Activated CD8-positive, alpha-beta memory T cell treated with anti-CD3 and anti-CD28 coated beads, Interleukin-2, amount 10 ng/mL, durations not matched to agents 7 days and 5 days (primary cell): ENCODE measurements around the gene TUBGCP4. TPM values are rescaled to one million over a fixed set of nuclear protein-coding genes. Genes with fewer than 3 reads are reported as not detected.

Experiments used
- ATAC-seq: fragments of 150-1000 bp; cut with Tn5 transposase; one replicate; pipeline ENCODE4 v1.10.0; 2021; ENCODE audit warnings: moderate library complexity
- CTCF ChIA-PET: fragments of 350-600 bp; sonication (Branson Sonifier 250); formaldehyde crosslinking; loops from one replicate; lab custom pipeline; 2021; ENCODE audit warnings: antibody characterized with exemption; lab: Charles Lee
- DNase-seq: peaks from one replicate; pipeline ENCODE4 v3.0.0-alpha.2; 2020
- H3K27ac Mint-ChIP-seq: one replicate; pipeline ENCODE4 v1.8.0; 2021; ENCODE audit warnings: mild to moderate bottlenecking, mixed read lengths
- H3K27me3 Mint-ChIP-seq: one replicate; pipeline ENCODE4 v1.8.0; 2021; ENCODE audit warnings: mixed read lengths
- H3K36me3 Mint-ChIP-seq: one replicate; pipeline ENCODE4 v1.8.0; 2021; ENCODE audit warnings: mild to moderate bottlenecking, mixed read lengths
- H3K4me1 Mint-ChIP-seq: one replicate; pipeline ENCODE4 v1.8.0; 2021; ENCODE audit warnings: mixed read lengths
- H3K4me3 Mint-ChIP-seq: one replicate; pipeline ENCODE4 v1.8.0; 2021; ENCODE audit warnings: mild to moderate bottlenecking, moderate library complexity, mixed read lengths
- H3K9me3 Mint-ChIP-seq: one replicate; pipeline ENCODE4 v1.8.0; 2022; ENCODE audit warnings: low read depth, mixed read lengths
- total RNA-seq, 2 experiments: library from RNA; stranded (reverse); gene quantifications; one replicate each; pipeline ENCODE4 v1.2.3, GENCODE V29; 2021

The TUBGCP4 gene
- total RNA-seq, 2 experiments from 2014 or later: 38.9 to 49.9 TPM

GRCh38 chr15:43441316-43441715 lies 70.4 kb downstream of the TUBGCP4 start:
- Mint-ChIP-seq H3K27ac (peak overlapping the region; percentile 93), H3K36me3 (peaks cover 6% of the 10 kb centered on the region), H3K27me3 (no peaks in the 10 kb centered on the region), H3K9me3 (no peaks in the 10 kb centered on the region), H3K4me3 (no peak overlapping the region), H3K4me1 (peaks cover 15% of the 10 kb centered on the region)
- DNase-seq (no peak), ATAC-seq (peak; percentile 76)
- CTCF ChIA-PET: interaction anchor here (0.5 to 3.4 kb wide), 15 partner anchors 9 to 342 kb away, joined by 3 to 66 read pairs (median 4); partner anchors contain the start of genes ELL3, TUBGCP4 and ZSCAN29

- CTCF ChIA-PET: no interaction called here
- H3K9me3 Mint-ChIP-seq: no peaks in the 10 kb centered on the region
Observed at GRCh38 chr15:43446344-43446743, 75.4 kb downstream of the TUBGCP4 start.

GRCh38 chr15:43449981-43450380 lies 79.1 kb downstream of the TUBGCP4 start:
- ATAC-seq (no peak), DNase-seq (no peak)
- H3K36me3 Mint-ChIP-seq: peaks cover 7% of the 10 kb centered on the region
- H3K27ac Mint-ChIP-seq: no peak overlapping the region
- CTCF ChIA-PET: interaction anchor here (1.0 kb wide), 1 partner anchor 9 kb away, joined by 4 read pairs; no protein-coding TSS in a partner anchor
- no peaks in the 10 kb centered on the region for H3K27me3 Mint-ChIP-seq
- H3K4me1 Mint-ChIP-seq: peaks cover 8% of the 10 kb centered on the region
- no peak overlapping the region for H3K4me3 Mint-ChIP-seq
- no peaks in the 10 kb centered on the region for H3K9me3 Mint-ChIP-seq

More at GRCh38 chr15:43446344-43446743, 75.4 kb downstream of the TUBGCP4 start:
- Mint-ChIP-seq H3K4me3 (no peak overlapping the region), H3K27ac (no peak overlapping the region), H3K27me3 (no peaks in the 10 kb centered on the region), H3K4me1 (peaks cover 13% of the 10 kb centered on the region), H3K36me3 (peaks cover 7% of the 10 kb centered on the region)
- DNase-seq (no peak), ATAC-seq (no peak)

Other genes with a start within 250 kb of the TUBGCP4 start
- gene TMEM62, start 237.5 kb upstream of the TUBGCP4 start, total RNA-seq: 10 to 100 TPM; 21.2 to 34.7 TPM
- 10 to 100 TPM; 60.5 to 78.4 TPM for gene CCNDBP1, start 185.7 kb upstream of the TUBGCP4 start, total RNA-seq
- not detected for gene EPB42, start 150.1 kb upstream of the TUBGCP4 start, total RNA-seq
- gene TGM5, start 104.2 kb upstream of the TUBGCP4 start, total RNA-seq: 1 to 10 TPM in 1 of 2 experiments, under 1 TPM in 1; 0.91 to 1.1 TPM
- not detected for gene TGM7, start 68.8 kb upstream of the TUBGCP4 start, total RNA-seq
- gene LCMT2, start 40.5 kb upstream of the TUBGCP4 start, total RNA-seq: 10 to 100 TPM in 1 of 2 experiments, 1 to 10 TPM in 1; 9.6 to 12.3 TPM
- gene ZSCAN29, start 58 bp upstream of the TUBGCP4 start, total RNA-seq: 10 to 100 TPM; 31.2 to 34.7 TPM
- 10 to 100 TPM; 23.3 to 25.8 TPM for gene TP53BP1, start 122.1 kb downstream of the TUBGCP4 start, total RNA-seq
- 1 to 10 TPM; 3.0 to 7.8 TPM for gene MAP1A, start 146.5 kb downstream of the TUBGCP4 start, total RNA-seq
- gene PPIP5K1, start 219.1 kb downstream of the TUBGCP4 start, total RNA-seq: 10 to 100 TPM; 33.5 to 34.2 TPM
- gene CKMT1B, start 222.9 kb downstream of the TUBGCP4 start, total RNA-seq: under 1 TPM in 1 of 2 experiments, not detected in 1; 0.40 TPM
- gene STRC, start 247.7 kb downstream of the TUBGCP4 start, total RNA-seq: 1 to 10 TPM in 1 of 2 experiments, under 1 TPM in 1; 0.70 to 1.1 TPM